C4-2B (cell line): Measurements from ENCODE around the gene UQCRHL.

Experiments
- CTCF ChIP-seq: fragments of 450-650 bp; conservative IDR thresholded peaks from 2 replicates; pipeline ENCODE4 v1.5.1; 2017; ENCODE audit warnings: mild to moderate bottlenecking
- ZFX ChIP-seq: fragments of 450-650 bp; IDR thresholded peaks from 2 replicates; pipeline ENCODE4 v1.6.1; 2017

GRCh38 chr1:15834406-15835204, 27.2 kb upstream of the UQCRHL start:
- TF ChIP-seq CTCF (no peak), ZFX (no peak)
